Panc1 (cell line): ENCODE measurements around the gene ZNF81. TPM values are rescaled to one million over a fixed set of nuclear protein-coding genes. Genes with fewer than 3 reads are reported as not detected.
A peak's percentile ranks its signal among the peaks of the same experiment; 100 is the strongest.

Experiments
- ATAC-seq: fragments of 200-7000 bp; cut with Tn5 transposase; 2 replicates; pipeline ENCODE4 v1.9.1; 2020; ENCODE audit warnings: mild to moderate bottlenecking, moderate library complexity
- BruUV-seq: library from RNA; stranded (reverse); fragments of 400-500 nt; replicated peaks from 2 replicates; lab custom pipeline; 2021; lab: Mats Ljungman, UMichigan
- CTCF ChIA-PET: fragments of 300-600 bp; sonication (Branson Sonifier 250); formaldehyde crosslinking; loops from one replicate; lab custom pipeline; 2022; ENCODE audit warnings: antibody characterized with exemption; lab: Charles Lee
- POLR2A ChIA-PET: fragments of 300-600 bp; sonication (Branson Sonifier 250); formaldehyde crosslinking; loops from one replicate; lab custom pipeline; 2022; ENCODE audit warnings: antibody characterized with exemption; lab: Charles Lee
- DNase-seq: peaks from one replicate; pipeline ENCODE4 v3.0.0-alpha.2; 2010; ENCODE audit warnings: low read depth, low spot score
- H3K27ac ChIP-seq: 2 replicates; pipeline ENCODE4 v1.5.1; 2011; ENCODE audit warnings: mild to moderate bottlenecking, low read length, inconsistent platforms
- H3K27me3 ChIP-seq: fragments of 200-500 bp; sonication (Bioruptor generic); 2 replicates; pipeline ENCODE4 v1.6.0; 2014; ENCODE audit warnings: low read length, inconsistent platforms; ENCODE audit not compliant: control insufficient read depth, insufficient read depth
- H3K36me3 ChIP-seq: fragments of 200-500 bp; sonication (Bioruptor generic); 2 replicates; pipeline ENCODE4 v1.5.1; 2014; ENCODE audit warnings: inconsistent platforms, mild to moderate bottlenecking, low read length, moderate library complexity; ENCODE audit not compliant: control insufficient read depth, insufficient read depth
- H3K4me1 ChIP-seq: 2 replicates; pipeline ENCODE4 v1.5.1; 2011; ENCODE audit warnings: inconsistent platforms, mild to moderate bottlenecking, low read length, moderate library complexity; ENCODE audit not compliant: control insufficient read depth, insufficient read depth
- H3K4me3 ChIP-seq, 2 experiments: 2 replicates each; pipeline ENCODE4 v1.5.1; 2011 to 2012; ENCODE audit warnings: low read depth in 2 of 2, low read length in 2 of 2, mild to moderate bottlenecking in 2 of 2, inconsistent platforms in 1 of 2, moderate library complexity in 1 of 2
- H3K9me3 ChIP-seq: fragments of 200-500 bp; sonication (Bioruptor generic); 2 replicates; pipeline ENCODE4 v1.5.1; 2014; ENCODE audit warnings: low read depth, mild to moderate bottlenecking, inconsistent platforms, low read length, moderate library complexity; ENCODE audit not compliant: control insufficient read depth, insufficient read depth
- CTCF ChIP-seq: fragments of 450-650 bp; IDR thresholded peaks from 2 replicates; pipeline ENCODE4 v1.5.1; 2017; ENCODE audit warnings: mild to moderate bottlenecking
- POLR2AphosphoS5 ChIP-seq: IDR thresholded peaks from 2 replicates; pipeline ENCODE4 v1.6.1; 2012; ENCODE audit warnings: mild to moderate bottlenecking, low read depth, low read length, moderate library complexity
- REST ChIP-seq, 2 experiments: IDR thresholded peaks; 2 replicates each; pipeline ENCODE4 v1.6.1; 2011 to 2012; ENCODE audit warnings: low read depth in 2 of 2, control low read depth in 1 of 2, low read length in 1 of 2, mild to moderate bottlenecking in 1 of 2, moderate library complexity in 1 of 2; ENCODE audit not compliant: insufficient read depth in 1 of 2
- SIN3A ChIP-seq: IDR thresholded peaks from 2 replicates; pipeline ENCODE4 v1.6.1; 2012; ENCODE audit warnings: low read depth, mild to moderate bottlenecking, low read length, moderate library complexity, borderline replicate concordance; ENCODE audit not compliant: insufficient read depth
- TCF7L2 ChIP-seq: IDR thresholded peaks from 2 replicates; pipeline ENCODE4 v1.6.1; 2011; ENCODE audit warnings: mild to moderate bottlenecking, low read depth, low read length, inconsistent platforms
- in situ Hi-C: cut with HindIII; loops from 2 replicates; pipeline ENCODE4 v1.10.0; 2016; ENCODE audit warnings: low sequenced_read_pairs, low pct_unique_long_range_greater_than_20kb
- intact Hi-C: fragments of 100-400 bp; cut with micrococcal nuclease; formaldehyde crosslinking; loops from one replicate; pipeline ENCODE4 v1.10.0; 2022; ENCODE audit not compliant: unreplicated experiment
- total RNA-seq: library from RNA; stranded (reverse); gene quantifications from one replicate; pipeline ENCODE4 v1.2.1, GENCODE V29; 2021; ENCODE audit not compliant: unreplicated experiment

ZNF81 gene
- total RNA-seq, 1 experiment from 2014 or later: 10.7 TPM

GRCh38 chrX:47808904-47809788 lies 27.6 kb upstream of the ZNF81 start:
- intact Hi-C loops: no loop called here
- ATAC-seq: no peak
- Histone ChIP-seq H3K36me3 (no peaks in the 10 kb centered on the region), H3K9me3 (no peaks in the 10 kb centered on the region), H3K27me3 (no peaks in the 10 kb centered on the region), H3K27ac (no peak overlapping the region), H3K4me3 (no peak overlapping the region), H3K4me1 (no peaks in the 10 kb centered on the region)
- TF ChIP-seq POLR2AphosphoS5 (no peak), CTCF (no peak), REST (IDR thresholded peaks at IDR 0.05; ENCODE audit: insufficient read depth in 1 of 2, low read depth in 2 of 2, low read length in 1 of 2) (no peak), SIN3A (no peak), TCF7L2 (no peak)
- BruUV-seq: no TSS peak
- ChIA-PET CTCF (no interaction called here), POLR2A (interaction anchor here (0.7 kb wide), 1 partner anchor 35 kb away, joined by 8 read pairs; no protein-coding TSS in a partner anchor)
- in situ Hi-C loops: no loop called here
- DNase-seq: no peak

- ChIA-PET POLR2A (no interaction called here), CTCF (no interaction called here)
- Histone ChIP-seq H3K27me3 (no peaks in the 10 kb centered on the region), H3K9me3 (no peaks in the 10 kb centered on the region), H3K4me1 (no peaks in the 10 kb centered on the region), H3K4me3 (no peak overlapping the region), H3K36me3 (no peaks in the 10 kb centered on the region), H3K27ac (no peak overlapping the region)
- in situ Hi-C loops: no loop called here
- BruUV-seq: no TSS peak
- intact Hi-C loops: no loop called here
- TF ChIP-seq REST (IDR thresholded peaks at IDR 0.05; ENCODE audit: insufficient read depth in 1 of 2, low read depth in 2 of 2, low read length in 1 of 2) (no peak), CTCF (0 out of 2 replicates have a peak, but pooled peaks have one; percentile 9), SIN3A (no peak), TCF7L2 (no peak), POLR2AphosphoS5 (no peak)
- ATAC-seq (no peak), DNase-seq (no peak)
These were observed 21.9 kb upstream of the ZNF81 start for GRCh38 chrX:47814851-47815250.
